Erythroblast (primary cell): ENCODE results near the gene PPP3CA.

Experiments
- GATA1 ChIP-seq: IDR thresholded peaks from 2 replicates; pipeline ENCODE4 v1.6.1; 2011; ENCODE audit warnings: low read depth, mild to moderate bottlenecking, control low read depth, low read length, moderate library complexity
- POLR2A ChIP-seq: IDR thresholded peaks from 2 replicates; pipeline ENCODE4 v1.6.1; 2011; ENCODE audit warnings: mild to moderate bottlenecking, low read length

DNA sequence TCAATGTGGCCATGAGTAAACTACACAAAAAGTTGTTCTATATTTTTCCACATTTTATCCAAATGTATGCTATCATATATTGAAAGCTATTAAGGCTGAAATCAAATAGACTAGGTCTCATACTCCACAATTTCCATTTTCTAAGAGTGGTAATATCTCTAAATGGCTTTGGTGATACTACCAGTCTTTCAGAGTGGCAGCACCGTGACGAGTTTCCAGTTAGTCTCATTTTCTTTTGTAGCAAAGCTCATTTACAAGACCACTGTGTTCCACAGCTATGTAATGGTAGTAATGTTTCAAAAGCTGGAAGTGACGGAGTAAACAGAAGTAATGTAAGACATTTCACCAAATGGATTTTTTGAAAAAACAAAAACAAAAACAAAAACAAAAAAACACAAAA, 228.2 kb downstream of the PPP3CA start:
- TF ChIP-seq POLR2A (no peak), GATA1 (no peak)
